Neural progenitor cell (in vitro differentiated cells): ENCODE data around the gene LHB. TPM values are rescaled to one million over a fixed set of nuclear protein-coding genes. Genes with fewer than 3 reads are reported as not detected.

ENCODE experiments used
- DNase-seq: peaks from one replicate; pipeline ENCODE4 v3.0.0-alpha.2; 2016; ENCODE audit warnings: low spot score
- H2AFZ ChIP-seq: fragments of 200-600 bp; sonication (generic); replicated peaks from 2 replicates; pipeline ENCODE4 v1.6.1; 2016; ENCODE audit warnings: antibody characterized with exemption
- H3F3A ChIP-seq: fragments of 200-600 bp; sonication (generic); 2 replicates; pipeline ENCODE4 v1.6.1; 2016; ENCODE audit warnings: antibody characterized with exemption, low read depth
- H3K27ac ChIP-seq: fragments of 200-600 bp; sonication (generic); 2 replicates; pipeline ENCODE4 v1.5.1; 2016; ENCODE audit warnings: mild to moderate bottlenecking
- H3K27me3 ChIP-seq: fragments of 200-600 bp; sonication (generic); 2 replicates; pipeline ENCODE4 v1.6.1; 2016; ENCODE audit warnings: mild to moderate bottlenecking, moderate library complexity
- H3K36me3 ChIP-seq: fragments of 200-600 bp; sonication (generic); 2 replicates; pipeline ENCODE4 v1.5.1; 2016
- H3K4me1 ChIP-seq: fragments of 200-600 bp; sonication (generic); 2 replicates; pipeline ENCODE4 v1.6.1; 2016; ENCODE audit warnings: mixed run types
- H3K4me2 ChIP-seq: fragments of 200-600 bp; sonication (generic); 2 replicates; pipeline ENCODE4 v1.6.1; 2016
- H3K4me3 ChIP-seq: fragments of 200-600 bp; sonication (generic); 2 replicates; pipeline ENCODE4 v1.5.1; 2016
- H3K79me2 ChIP-seq: fragments of 200-600 bp; sonication (generic); 2 replicates; pipeline ENCODE4 v1.6.1; 2016; ENCODE audit warnings: low read depth
- H3K9ac ChIP-seq: fragments of 200-600 bp; sonication (generic); 2 replicates; pipeline ENCODE4 v1.6.1; 2016
- H3K9me3 ChIP-seq: fragments of 200-600 bp; sonication (generic); 2 replicates; pipeline ENCODE4 v1.5.1; 2016; ENCODE audit warnings: low read depth
- H4K20me1 ChIP-seq: fragments of 200-600 bp; sonication (generic); 2 replicates; pipeline ENCODE4 v1.6.1; 2016; ENCODE audit warnings: low read depth
- H3K27ac Mint-ChIP-seq: 3 replicates; pipeline ENCODE4 v1.8.0; 2021; ENCODE audit warnings: mixed read lengths
- H3K27me3 Mint-ChIP-seq: 2 replicates; pipeline ENCODE4 v1.8.0; 2022; ENCODE audit warnings: low read depth, mild to moderate bottlenecking, inconsistent platforms, moderate library complexity, mixed read lengths; ENCODE audit not compliant: insufficient read depth
- H3K36me3 Mint-ChIP-seq: 3 replicates; pipeline ENCODE4 v1.8.0; 2021; ENCODE audit warnings: mixed read lengths
- H3K4me1 Mint-ChIP-seq: 3 replicates; pipeline ENCODE4 v1.8.0; 2021; ENCODE audit warnings: mixed read lengths
- H3K4me3 Mint-ChIP-seq: 3 replicates; pipeline ENCODE4 v1.8.0; 2021; ENCODE audit warnings: mild to moderate bottlenecking, moderate library complexity, mixed read lengths
- H3K9me3 Mint-ChIP-seq: 3 replicates; pipeline ENCODE4 v1.8.0; 2020; ENCODE audit warnings: mixed read lengths
- CTCF ChIP-seq: fragments of 200-600 bp; sonication (generic); IDR thresholded peaks from 2 replicates; pipeline ENCODE4 v1.5.1; 2017; ENCODE audit warnings: antibody characterized with exemption, mild to moderate bottlenecking
- EZH2 ChIP-seq: fragments of 200-600 bp; sonication (generic); IDR thresholded peaks from 2 replicates; pipeline ENCODE4 v1.6.1; 2017; ENCODE audit warnings: antibody characterized with exemption, mild to moderate bottlenecking, moderate library complexity
- EZH2phosphoT487 ChIP-seq: fragments of 200-600 bp; sonication (generic); IDR thresholded peaks from 2 replicates; pipeline ENCODE4 v1.6.1; 2017; ENCODE audit warnings: antibody characterized with exemption
- total RNA-seq: library from RNA; depleted of rRNA; stranded (reverse); fragments of >200 nt; gene quantifications from 2 replicates; pipeline ENCODE4 v1.2.3, GENCODE V29; 2015; ENCODE audit warnings: low replicate concordance

Gene LHB
- total RNA-seq, 1 donor from 2014 or later = not detected

GRCh38 chr19:48970139-48970766 lies 46.6 kb downstream of the LHB start:
- Histone ChIP-seq H3K27ac (no peak overlapping the region), H3K4me1 (peaks cover 9% of the 10 kb centered on the region), H3K9ac (no peak overlapping the region), H3K79me2 (peaks cover 16% of the 10 kb centered on the region), H2AFZ (no peak overlapping the region), H3K9me3 (no peaks in the 10 kb centered on the region), H3K36me3 (peaks cover 7% of the 10 kb centered on the region), H3K4me2 (no peak overlapping the region), H3K4me3 (no peak overlapping the region), H4K20me1 (peaks cover 10% of the 10 kb centered on the region), H3K27me3 (no peaks in the 10 kb centered on the region), H3F3A (peaks cover 36% of the 10 kb centered on the region)
- Mint-ChIP-seq H3K9me3 (no peaks in the 10 kb centered on the region), H3K36me3 (peaks cover 20% of the 10 kb centered on the region), H3K27ac (no peak overlapping the region), H3K4me3 (no peak overlapping the region), H3K27me3 (peaks cover 21% of the 10 kb centered on the region), H3K4me1 (peaks cover 24% of the 10 kb centered on the region)
- TF ChIP-seq EZH2 = no peak
- no peak for TF ChIP-seq EZH2phosphoT487
- TF ChIP-seq CTCF = no peak
- DNase-seq = no peak

GRCh38 chr19:48969276-48970138 lies 47.4 kb downstream of the LHB start:
- H3K9me3 ChIP-seq = no peaks in the 10 kb centered on the region
- H3K79me2 ChIP-seq = peaks cover 18% of the 10 kb centered on the region
- no peak overlapping the region for H3K4me2 ChIP-seq
- TF ChIP-seq EZH2phosphoT487 (no peak), CTCF (no peak), EZH2 (no peak)
- Mint-ChIP-seq H3K27me3 (peaks cover 22% of the 10 kb centered on the region), H3K4me3 (no peak overlapping the region), H3K36me3 (peaks cover 20% of the 10 kb centered on the region), H3K9me3 (no peaks in the 10 kb centered on the region), H3K27ac (no peak overlapping the region), H3K4me1 (peaks cover 29% of the 10 kb centered on the region)
- H3K27me3 ChIP-seq = no peaks in the 10 kb centered on the region
- H3K9ac ChIP-seq = no peak overlapping the region
- no peak overlapping the region for H3K4me3 ChIP-seq
- DNase-seq = no peak
- no peak overlapping the region for H3K27ac ChIP-seq
- peaks cover 38% of the 10 kb centered on the region for H3F3A ChIP-seq
- no peak overlapping the region for H2AFZ ChIP-seq
- H3K36me3 ChIP-seq = peaks cover 7% of the 10 kb centered on the region
- peaks cover 10% of the 10 kb centered on the region for H4K20me1 ChIP-seq
- peaks cover 12% of the 10 kb centered on the region for H3K4me1 ChIP-seq

- no peaks in the 10 kb centered on the region for H3K27me3 ChIP-seq
- peaks cover 7% of the 10 kb centered on the region for H3K36me3 ChIP-seq
- H2AFZ ChIP-seq = no peak overlapping the region
- H3K27me3 Mint-ChIP-seq = peaks cover 22% of the 10 kb centered on the region
- no peak overlapping the region for H3K4me3 Mint-ChIP-seq
- no peaks in the 10 kb centered on the region for H3K9me3 ChIP-seq
- H3K4me3 ChIP-seq = no peak overlapping the region
- H3K27ac Mint-ChIP-seq = no peak overlapping the region
- H3F3A ChIP-seq = peaks cover 45% of the 10 kb centered on the region
- no peak overlapping the region for H3K27ac ChIP-seq
- DNase-seq = no peak
- H3K9ac ChIP-seq = no peak overlapping the region
- H3K36me3 Mint-ChIP-seq = peaks cover 20% of the 10 kb centered on the region
- peaks cover 18% of the 10 kb centered on the region for H3K79me2 ChIP-seq
- peaks cover 10% of the 10 kb centered on the region for H4K20me1 ChIP-seq
- no peak overlapping the region for H3K4me2 ChIP-seq
- peaks cover 18% of the 10 kb centered on the region for H3K4me1 ChIP-seq
- no peaks in the 10 kb centered on the region for H3K9me3 Mint-ChIP-seq
- no peak for TF ChIP-seq CTCF
- TF ChIP-seq EZH2phosphoT487 = no peak
- TF ChIP-seq EZH2 = no peak
- peaks cover 35% of the 10 kb centered on the region for H3K4me1 Mint-ChIP-seq
These were observed 48.1 kb downstream of the LHB start for GRCh38 chr19:48968813-48969218.
